Globus pallidus (tissue), 1 donor: ENCODE data around the gene MYO1D.
"Not testable (repeated sequence)": the region's sequence is repeated elsewhere in the genome, so short reads cannot be mapped to it uniquely, and the experiment has no call there.

Experiments used
- DNase-seq: peaks from one replicate; pipeline ENCODE4 v3.0.0-alpha.2; 2015; ENCODE audit warnings: low spot score

Gene MYO1D

DNA sequence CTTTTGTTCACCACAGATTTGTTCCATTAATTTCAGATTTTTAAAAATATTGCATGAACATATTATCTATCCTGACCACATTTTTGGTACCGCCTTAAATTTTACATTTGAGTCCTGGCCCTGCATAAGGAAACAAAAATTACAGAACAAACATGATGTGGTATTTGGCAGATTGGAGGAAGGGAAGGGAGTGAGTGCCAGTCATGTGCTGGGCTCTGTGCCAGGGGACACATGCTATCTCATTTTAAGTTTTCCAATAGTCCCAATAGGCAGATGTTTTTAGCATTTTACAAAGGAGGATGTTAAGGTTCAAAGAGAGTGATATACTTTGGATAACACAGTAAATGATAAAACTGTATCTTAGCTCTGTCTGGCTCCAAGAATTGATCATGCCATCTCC, 205.0 kb downstream of the MYO1D start:
- DNase-seq = no peak

DNA sequence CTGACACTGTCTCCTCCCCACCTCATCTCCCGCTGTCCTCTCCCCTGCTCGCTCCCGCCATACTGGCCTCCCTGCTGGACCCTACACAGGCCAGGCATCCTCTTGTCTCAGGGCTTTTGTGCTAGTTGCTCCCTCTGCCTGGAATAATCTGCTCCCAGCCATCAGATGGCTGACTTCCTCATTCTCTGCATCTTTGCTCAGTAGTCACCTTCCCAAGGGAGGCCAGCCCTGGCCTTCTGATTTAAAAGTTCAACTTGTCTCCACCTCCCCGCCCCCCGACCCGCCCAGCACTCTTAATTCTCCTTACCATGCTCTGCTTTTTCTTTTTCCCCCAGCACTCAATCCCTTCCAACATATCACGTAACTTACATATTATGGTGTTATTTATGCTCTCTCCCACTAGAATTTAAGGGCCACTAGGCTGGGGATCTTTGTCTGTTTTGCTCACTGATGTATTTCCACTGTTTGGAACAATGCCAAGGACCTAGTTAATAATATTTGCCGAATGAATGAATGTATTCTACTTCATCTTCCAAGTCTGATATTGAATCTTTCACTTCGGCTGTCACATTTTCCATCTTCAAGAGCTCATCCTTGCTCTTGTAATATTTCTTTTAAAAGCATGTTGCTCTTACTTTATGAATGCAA, 211.9 kb downstream of the MYO1D start:
- DNase-seq = no peak

DNA sequence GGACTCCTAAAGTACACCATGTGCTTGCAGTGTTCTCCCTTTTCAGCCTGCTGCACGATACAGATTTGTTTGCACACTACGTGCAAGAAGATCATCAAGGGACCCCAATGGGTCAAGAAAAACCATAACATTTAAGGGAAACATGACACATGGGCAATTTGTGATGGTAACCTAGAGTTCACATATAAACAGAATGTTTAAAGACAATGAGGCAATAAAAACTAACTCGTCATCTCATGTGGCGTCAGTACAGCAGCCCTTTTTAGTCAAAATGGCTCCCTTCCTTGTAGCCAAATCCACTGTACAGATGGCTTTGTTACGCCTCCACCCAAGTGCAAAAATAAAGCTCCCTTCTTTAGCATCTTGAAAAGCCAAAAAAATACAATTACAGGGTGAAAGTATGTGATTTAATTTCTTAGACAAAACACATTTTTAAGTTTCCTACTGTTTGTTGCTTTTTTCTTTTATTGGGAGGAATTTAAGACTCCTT, 216.4 kb downstream of the MYO1D start:
- no peak for DNase-seq

DNA sequence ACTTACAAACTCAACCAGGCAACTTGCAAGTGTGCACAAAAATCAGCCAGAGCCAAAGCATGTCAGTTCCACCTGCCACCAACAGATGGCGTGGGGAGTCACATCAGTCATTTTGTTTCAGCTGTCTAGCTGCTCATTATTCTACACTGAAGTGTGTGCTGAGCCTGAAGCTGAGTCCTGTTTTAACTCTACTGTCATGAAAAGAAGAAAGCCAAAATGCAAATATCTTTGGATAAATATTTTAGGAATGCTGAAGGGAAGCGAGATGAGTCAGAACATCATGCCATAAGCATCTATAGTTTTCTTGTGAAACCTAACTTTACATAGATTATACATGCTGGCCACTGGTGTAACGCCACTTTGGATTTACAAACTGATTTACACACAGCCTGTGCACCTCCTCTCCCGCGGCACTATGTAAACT, 217.5 kb downstream of the MYO1D start:
- peak; percentile 87 for DNase-seq

DNA sequence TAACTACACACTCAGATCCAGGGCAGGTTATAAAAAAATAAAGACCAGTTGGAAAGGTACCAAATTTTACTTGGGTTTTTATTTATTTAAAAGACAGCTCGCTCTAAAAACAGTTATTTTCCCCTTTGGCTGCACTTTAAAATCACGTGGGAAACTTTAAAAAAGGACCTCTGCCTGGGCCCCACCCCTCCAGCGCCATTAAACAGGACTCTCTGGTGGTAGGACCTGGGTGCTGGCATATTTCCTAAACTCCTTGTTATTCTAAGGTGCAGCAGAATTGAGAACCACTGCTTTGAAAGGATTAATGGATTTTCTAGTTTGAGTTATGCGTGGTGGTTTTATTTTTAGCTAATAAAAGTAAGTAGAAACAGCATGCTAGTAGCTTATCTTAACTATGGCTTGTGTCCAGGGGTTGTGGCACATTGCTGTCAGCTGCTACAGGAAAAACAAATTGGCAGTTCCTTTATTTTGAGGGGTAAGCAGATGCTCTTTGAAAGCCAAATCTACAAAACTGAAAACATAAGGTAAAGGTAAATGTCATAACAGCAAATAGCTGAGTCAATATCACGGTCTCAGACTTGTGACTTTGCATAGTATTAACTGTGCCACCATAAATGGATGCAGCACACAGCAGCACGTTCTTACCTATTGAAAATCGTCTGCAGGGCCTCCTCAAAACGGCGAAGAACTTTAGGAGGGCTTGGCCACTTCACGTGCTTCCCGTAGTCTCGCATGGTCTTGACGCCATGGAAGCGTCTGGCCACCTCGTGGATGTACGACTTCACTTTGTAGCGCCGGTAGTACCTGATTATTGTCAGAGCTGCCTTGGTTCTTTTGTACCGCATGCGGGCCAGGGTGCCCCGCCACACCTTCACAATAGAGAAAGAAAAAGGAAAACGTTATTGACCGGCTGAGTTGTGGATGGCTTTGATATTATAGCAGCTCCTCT, 218.2 kb downstream of the MYO1D start:
- no peak for DNase-seq

DNA sequence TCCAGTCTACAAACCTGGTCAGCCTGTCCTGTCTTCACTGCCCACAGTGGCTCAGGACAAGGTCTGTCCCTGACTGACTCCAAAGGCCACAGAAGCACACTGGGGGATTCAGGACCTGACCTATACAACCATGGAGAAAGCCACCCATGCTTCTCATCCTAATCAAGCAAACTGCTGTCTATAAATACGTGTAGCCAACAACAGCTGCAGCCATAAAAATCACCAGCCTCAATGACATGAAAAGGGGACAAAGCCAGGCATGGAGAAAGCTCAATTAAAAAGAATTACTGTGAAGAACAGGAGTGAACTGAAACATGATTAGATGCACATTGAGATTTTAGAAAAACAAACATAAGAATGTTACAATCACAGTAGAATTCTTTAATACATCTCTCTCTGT, 220.0 kb downstream of the MYO1D start:
- DNase-seq = no peak

DNA sequence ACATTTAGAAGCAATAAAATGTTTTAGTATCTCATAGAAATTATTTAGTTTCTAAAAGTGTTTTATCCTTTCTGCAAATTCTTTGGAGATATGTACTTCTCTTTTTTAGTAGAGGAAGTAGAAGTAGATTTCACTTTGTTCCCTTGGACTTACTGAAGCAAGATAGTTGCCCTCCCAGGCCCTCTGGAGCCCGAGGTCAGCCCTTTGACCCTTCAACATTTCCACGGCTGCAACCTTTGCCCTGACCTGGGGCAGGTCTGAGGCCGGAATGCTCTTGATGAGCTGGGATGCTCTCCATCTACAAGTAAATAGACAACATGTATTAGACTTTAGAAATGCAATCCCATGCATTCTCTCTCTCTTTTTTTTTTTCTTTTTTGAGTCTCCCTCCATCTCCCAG, 222.6 kb downstream of the MYO1D start:
- DNase-seq = no peak

DNA sequence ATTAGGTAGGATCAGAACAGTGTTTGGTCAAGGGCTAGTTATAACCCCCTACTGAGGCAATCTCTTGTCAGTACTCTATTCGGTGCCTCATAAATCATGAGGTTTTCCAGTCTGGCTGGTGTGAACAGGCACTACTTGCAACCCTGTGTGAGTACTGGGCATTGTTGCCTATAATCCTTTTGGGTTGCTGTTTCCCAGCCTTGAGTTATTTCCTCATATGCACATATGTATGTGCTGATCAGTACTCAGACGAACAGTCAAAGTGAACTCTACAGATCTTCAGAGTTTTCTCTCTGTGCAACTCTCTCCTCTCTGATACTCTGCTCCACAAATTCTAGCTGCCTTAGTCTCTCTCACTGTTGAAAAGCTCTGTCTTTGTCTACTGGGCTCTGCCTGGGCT, 225.8 kb downstream of the MYO1D start:
- no peak for DNase-seq

DNA sequence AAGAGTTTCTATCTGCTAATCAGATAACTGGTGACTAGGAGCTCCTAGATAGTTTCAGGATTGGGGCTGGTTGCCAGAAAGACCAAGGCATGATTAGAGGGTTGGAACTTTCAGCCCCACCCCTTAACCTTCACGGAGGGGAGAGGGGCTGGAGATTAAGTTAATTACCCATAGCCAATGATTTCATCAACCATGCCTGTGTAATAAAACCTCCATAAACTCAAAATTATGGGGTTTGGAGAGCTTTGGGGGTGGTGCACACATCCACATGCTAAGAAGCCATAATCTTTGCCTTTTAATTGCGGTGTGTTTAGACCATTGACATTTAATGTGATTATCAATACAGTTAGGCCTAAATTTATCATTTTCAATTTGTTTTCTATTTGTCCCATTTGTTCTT, 228.5 kb downstream of the MYO1D start:
- DNase-seq = no peak

DNA sequence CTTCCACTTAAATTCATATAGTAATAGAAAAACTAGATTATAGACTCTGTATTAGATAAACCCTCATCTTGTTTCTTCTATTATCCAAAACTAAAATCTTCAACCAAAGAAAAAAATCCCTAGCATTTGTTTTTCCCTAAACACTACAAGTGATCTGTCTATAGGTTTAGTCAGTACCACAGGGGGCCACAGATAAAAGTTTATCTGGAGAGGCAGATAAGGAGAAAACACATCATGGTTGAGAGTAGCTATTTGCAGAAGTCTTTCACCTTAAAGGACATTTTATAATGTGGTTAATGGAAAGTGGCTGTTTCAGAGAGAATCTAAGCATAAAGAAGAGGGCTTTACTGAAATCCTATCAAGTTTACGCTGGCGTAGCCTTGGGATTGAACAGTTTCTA, 230.0 kb downstream of the MYO1D start:
- DNase-seq = no peak

DNA sequence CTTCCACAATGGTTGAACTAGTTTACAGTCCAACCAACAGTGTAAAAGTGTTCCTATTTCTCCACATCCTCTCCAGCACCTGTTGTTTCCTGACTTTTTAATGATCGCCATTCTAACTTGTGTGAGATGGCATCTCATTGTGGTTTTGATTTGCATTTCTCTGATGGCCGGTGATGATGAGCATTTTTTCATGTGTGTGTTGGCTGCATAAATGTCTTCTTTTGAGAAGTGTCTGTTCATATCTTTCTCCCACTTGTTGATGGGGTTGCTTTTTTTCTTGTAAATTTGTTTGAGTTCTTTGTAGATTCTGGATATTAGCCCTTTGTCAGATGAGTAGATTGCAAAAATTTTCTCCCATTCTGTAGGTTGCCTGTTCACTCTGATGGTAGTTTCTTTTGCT, 235.4 kb downstream of the MYO1D start:
- not testable (repeated sequence) for DNase-seq

DNA sequence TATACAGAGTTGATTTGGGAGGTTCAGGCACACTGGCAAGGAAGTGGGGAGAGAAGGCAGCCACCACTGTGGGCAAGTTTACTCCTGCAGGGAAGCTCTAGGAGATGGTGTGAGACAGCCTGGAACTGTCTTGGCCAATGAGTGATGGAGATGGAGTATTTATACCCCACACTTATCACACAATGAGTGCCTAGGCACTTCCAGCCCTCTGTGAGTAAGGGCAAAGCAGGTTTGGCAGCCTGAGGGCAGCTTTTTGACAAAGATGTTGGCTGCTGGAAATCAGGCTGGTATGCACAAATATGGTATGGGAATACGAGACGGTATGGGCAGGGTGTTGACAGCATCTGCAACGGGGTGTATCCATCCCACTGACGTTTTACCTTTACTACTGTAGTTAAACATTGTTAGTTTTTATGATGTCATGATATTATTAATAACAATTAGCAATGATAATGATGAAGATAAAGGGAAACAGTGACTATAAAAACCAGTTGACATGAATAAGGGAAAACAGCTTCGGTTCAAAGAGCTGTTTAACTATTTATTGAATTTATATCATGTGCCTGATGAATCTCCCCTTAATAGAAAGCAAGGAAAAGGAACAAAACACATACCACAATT, 240.2 kb downstream of the MYO1D start:
- no peak for DNase-seq

DNA sequence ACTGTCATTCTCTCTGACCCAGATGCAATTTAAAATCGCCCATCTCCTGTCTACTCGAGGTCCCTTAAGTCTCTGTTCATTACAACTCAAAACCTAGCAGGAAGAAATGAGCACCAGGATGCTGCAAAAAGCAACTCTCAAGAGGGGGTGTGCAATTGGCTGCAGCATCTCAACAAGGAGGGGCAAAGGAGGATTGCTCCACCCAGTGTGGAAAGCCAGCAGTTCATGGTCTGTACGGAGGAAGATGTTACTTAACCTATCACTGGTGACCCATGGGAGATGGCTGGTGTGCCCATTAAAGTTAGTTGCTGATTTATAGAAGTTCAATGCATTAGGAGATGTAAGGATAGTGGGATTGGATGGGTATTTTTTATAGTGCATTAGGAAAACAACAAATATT, 242.8 kb downstream of the MYO1D start:
- no peak for DNase-seq

DNA sequence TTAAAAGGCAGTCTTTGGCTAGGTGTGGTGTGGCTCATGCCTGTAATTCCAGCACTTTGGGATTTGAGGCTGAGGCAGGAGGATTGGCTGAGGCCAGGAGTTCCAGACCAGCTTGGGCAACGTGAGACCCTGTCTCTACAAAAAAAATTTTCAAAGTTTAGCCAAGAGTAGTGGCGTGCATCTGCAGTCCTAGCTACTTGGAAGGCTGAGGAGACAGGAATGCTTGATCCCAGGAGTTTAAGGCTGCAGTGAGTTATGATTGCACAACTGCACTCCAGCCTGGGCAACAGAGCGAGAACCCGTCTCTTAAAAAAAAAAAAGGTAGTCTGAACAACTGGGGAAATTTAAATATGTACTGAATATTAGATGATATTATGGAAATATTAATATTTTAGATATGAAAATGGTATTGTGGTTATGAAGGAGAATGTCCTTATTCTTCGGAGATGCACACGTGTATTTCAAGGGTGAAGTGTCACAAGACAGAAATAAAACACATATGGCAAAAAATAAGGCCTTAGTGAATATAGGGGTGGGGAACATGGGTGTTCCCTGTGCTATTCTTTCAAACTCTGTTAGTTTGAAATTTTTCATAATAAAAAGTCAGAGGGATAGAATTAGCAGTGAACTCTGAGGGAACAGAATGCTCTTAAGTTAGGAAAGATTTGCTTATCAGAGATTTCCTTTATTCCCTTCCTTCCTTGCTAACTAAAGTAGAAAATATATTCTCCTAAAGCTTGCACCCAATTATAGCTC, 245.4 kb downstream of the MYO1D start:
- no peak for DNase-seq

DNA sequence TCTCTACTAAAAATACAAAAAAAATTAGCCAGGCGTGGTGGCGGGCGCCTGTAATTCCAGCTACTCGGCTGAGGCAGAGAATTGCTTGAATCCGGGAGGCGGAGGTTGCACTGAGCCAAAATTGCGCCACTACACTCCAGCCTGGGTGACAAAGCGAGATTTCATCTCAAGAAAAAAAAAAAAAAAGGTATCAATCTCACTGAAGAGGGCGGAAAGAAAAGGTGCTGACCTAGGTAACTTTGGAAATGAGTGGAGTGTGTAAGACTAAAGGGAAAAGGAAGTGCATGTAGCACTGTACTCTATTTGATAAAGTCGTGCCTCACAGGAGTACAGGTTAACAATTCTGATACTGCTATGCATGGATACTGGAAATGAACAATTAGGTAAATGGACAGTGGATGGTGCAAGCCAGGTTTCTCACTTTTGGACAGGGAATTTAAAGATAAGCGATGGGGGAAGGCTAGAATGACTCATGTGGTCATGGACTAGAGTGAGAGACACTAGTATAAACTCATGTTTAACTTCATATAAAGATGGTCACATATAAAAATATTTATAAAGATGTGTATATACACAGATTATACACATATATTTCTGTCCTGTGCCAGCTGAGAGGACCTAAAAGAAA, 247.2 kb downstream of the MYO1D start:
- DNase-seq = no peak

DNA sequence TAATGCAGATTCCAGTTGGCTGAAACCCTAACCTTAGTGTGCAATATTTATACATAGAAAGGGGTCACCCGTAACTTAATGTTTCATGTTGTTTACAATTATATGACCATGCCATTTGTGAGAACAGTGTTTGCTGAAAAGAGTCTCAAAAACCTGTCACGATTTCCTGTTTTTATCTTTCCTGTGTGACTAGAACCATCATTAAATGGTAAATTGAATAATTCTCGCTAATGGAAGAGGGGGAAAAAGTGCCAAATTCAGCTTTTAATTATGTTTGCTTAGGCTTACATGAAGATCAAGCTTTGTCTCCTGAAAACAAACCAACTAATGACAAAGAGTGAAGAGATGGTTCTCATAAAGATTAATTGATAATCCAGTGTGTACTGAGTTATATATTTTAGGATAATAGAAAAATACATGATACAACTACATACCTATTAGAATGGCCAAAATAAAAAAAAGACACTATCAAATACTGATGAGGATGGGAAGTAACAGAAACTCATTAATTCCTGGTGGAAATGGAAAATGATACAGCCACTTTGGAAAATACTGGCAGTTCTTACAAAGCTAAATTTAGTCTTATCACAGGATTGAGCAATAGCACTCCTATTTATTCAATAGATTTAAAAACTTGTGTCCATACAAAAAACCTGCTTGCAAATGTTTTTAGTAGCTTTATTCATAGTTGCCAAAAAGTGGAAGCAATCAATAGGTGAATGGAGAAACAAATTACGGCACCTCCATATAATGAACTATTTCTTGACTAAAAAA, 248.5 kb downstream of the MYO1D start:
- no peak for DNase-seq

DNA sequence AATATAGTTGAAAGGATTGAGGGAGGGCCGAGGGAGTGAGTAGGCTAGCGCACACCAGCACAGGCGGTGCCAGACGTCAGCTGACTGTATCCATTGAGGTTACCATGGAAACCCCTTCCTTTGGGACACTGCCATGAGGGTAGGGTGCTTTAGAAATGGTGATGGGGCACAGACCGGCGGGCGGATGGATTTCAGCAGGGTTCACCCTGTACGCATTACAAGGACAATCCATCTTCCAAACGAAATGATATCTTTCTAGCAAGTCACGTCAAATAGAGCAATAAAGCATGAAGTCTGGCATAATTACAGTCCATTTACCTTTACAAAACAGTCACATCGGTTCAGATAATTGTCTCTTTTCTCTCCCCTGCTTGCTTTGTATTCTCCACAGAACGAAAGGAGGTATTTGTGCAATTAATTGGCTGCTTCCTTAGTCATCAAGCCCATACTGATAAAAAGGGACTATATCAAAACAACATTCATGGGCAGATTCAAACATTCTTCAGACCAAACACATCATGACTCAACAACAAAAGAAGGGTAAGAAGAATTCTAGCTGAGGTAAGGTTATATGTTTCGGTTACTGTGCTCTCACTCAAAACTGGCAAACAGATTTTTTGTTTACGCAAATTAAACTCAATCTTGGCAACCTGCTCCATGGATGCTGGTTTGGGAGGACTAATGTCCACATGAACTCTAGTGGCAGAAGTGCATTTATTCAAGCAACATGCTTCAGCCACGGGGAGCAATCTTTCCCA, 249.5 kb downstream of the MYO1D start:
- peak; percentile 86 for DNase-seq

DNA sequence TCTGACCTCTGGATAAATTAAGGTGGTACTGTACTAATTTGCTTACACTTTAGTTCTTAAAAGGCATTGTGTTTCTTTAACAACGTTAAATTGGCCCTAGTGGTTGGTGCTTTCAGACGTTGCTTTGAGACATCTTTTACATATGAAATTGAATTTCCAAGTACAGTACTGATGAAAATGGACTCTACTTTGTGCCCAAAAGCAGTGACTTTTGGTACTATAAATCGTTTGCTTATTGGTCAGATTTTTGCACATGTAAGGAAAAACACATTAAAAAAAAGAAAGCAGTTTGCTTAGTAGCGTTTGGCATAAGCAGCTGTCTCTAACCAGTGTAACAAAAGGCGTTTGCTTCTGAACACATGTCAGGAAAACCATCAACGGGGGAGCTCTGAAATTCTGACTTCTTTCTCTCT, 250.5 kb downstream of the MYO1D start:
- peak; percentile 67 for DNase-seq

DNA sequence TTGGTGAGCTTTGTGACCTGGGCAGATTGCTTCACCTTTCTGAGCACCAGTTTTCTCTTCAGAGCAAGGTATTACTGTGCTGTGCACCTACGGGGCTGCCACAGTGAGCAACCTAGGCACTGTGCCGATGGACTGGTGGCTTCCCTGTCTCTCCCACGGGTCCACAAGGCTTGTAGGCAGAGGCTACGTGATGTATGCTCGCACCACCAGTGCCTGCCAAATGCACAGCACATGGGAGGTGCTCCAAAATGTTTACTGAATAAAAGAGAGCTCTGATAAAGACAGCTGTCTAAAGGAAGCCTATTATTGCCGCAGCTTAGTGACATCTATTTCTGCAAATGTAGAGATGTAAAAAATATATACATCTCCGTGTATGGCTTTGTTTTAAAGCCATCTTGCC, 251.0 kb downstream of the MYO1D start:
- peak; percentile 55 for DNase-seq

DNA sequence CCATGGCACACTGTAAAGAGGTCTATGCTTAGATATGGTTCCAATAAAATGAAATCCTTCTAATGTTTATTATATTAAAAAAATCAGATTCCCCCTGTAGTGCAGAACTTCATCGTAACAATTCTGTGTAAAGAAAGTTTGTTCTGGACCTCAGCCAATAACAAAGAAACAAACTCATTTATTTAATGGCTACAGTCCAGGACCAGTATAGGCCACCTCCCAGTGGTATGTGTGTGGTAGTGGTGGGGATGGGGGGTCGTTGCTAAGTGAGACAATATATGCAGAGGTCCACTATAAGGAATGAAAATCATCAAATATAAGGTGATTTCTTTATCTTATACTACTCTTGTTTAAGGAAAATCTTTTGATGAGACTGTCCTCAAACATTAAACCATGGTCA, 253.7 kb downstream of the MYO1D start:
- no peak for DNase-seq
